ENCODE measurements around the gene ATF5. TPM values are rescaled to one million over a fixed set of nuclear protein-coding genes. Genes with fewer than 3 reads are reported as not detected.

ATF5 gene
- polyA plus RNA-seq, 1 donor from 2014 or later = 3.4 TPM

DNA sequence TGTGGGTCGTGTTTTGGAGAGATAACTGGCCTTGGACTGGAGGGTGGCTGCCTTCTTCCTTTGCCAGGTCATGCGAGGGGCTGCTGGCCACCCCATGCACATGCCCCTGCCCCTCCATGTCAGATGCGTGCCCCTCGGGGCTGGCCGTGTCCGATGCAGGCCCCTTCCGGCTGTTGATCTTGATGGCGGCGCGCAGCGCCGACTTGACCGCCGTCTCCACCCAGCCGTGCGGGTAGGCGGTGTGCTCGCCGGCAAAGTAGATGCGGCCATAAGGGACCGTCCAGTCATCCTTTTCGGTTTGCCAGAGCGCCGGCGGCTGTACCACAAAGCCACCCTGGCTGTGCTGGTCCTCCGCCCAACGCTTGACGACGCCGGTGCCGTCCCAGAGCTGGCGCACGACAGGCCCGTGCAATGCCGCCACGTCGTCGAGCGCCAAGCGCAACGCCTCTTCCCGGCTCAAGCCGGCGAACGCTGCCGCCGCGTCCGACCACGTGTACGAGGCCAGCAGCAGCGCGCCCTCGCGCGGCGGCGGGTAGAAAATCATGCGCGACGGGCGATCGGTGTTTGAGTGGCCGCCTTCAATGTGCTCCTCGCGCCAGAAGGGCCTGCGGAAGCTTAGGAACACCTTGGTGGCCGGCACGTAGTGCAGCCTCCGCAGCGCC lies 39.2 kb upstream of the ATF5 start:
- no peaks in the 10 kb centered on the region for H3K36me3 Mint-ChIP-seq
- H3K9me3 Mint-ChIP-seq = no peaks in the 10 kb centered on the region
- peak overlapping the region in 1 of 3 donors; percentile 76 for H3K27ac Mint-ChIP-seq
- H3K4me1 Mint-ChIP-seq = peaks cover 0 to 9% (median 4%) of the 10 kb centered on the region in 3 donors
- H3K4me3 Mint-ChIP-seq = peak overlapping the region; percentile 63 to 91 (median 80)
- no peaks in the 10 kb centered on the region for H3K27me3 Mint-ChIP-seq

GRCh38 chr19:49890349-49891311 lies 38.4 kb upstream of the ATF5 start:
- Mint-ChIP-seq H3K27me3 (no peaks in the 10 kb centered on the region), H3K27ac (peak overlapping the region in 2 of 3 donors; percentile 69 to 76), H3K9me3 (no peaks in the 10 kb centered on the region), H3K4me3 (peak overlapping the region; percentile 63 to 91 (median 80)), H3K36me3 (no peaks in the 10 kb centered on the region), H3K4me1 (peaks cover 0 to 13% (median 4%) of the 10 kb centered on the region in 3 donors)

- Mint-ChIP-seq H3K36me3 (no peaks in the 10 kb centered on the region), H3K9me3 (no peaks in the 10 kb centered on the region), H3K27me3 (peaks cover 2% of the 10 kb centered on the region), H3K4me1 (peaks cover 4 to 16% (median 5%) of the 10 kb centered on the region in 3 donors), H3K27ac (peak overlapping the region in 1 of 3 donors; percentile 69), H3K4me3 (peak overlapping the region in 3 of 4 donors; percentile 9 to 65 (median 50))
These were observed 37.6 kb upstream of the ATF5 start for GRCh38 chr19:49891393-49891792.

GRCh38 chr19:49892716-49893115 lies 36.3 kb upstream of the ATF5 start:
- Mint-ChIP-seq H3K36me3 (no peaks in the 10 kb centered on the region), H3K27me3 (peaks cover 4% of the 10 kb centered on the region), H3K4me3 (peak overlapping the region in 1 of 4 donors; percentile 11), H3K27ac (no peak overlapping the region), H3K4me1 (peaks cover 16 to 27% (median 17%) of the 10 kb centered on the region in 3 donors), H3K9me3 (no peaks in the 10 kb centered on the region)

DNA sequence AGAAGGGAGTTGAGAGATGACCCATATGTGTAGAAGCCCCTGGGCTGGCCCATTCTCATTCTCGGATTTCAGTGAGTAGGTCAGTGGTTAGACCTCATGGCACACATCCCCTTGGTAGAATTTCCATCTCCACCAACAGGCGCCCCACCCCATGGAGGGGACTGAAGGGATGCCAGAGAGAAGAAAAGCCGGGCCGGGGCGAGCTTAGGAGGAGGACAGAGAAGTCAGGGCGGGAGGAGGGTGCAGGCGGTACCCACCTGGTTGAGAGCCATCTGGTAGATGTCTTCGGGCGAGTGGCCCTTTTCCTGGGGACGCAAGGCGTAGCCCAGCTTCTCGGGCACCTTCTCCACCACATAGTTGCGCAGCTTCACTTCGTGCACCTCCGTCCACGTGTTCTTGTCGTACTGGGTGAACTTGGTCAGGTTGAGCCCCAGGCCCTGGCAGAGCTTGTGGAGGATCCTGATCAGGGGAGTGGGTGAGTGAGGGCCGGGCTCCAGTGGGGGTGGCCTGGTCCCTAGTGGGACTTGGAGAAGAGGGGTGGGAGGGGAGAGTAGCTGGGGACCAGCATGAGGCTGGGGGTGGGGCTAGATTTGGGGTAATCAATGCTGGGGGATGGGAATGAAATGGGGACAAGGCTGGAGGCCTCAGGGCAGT lies 34.9 kb upstream of the ATF5 start:
- Mint-ChIP-seq H3K4me3 (no peak overlapping the region), H3K36me3 (no peaks in the 10 kb centered on the region), H3K4me1 (peaks cover 19 to 29% (median 19%) of the 10 kb centered on the region in 3 donors), H3K9me3 (no peaks in the 10 kb centered on the region), H3K27ac (no peak overlapping the region), H3K27me3 (peaks cover 4% of the 10 kb centered on the region)

DNA sequence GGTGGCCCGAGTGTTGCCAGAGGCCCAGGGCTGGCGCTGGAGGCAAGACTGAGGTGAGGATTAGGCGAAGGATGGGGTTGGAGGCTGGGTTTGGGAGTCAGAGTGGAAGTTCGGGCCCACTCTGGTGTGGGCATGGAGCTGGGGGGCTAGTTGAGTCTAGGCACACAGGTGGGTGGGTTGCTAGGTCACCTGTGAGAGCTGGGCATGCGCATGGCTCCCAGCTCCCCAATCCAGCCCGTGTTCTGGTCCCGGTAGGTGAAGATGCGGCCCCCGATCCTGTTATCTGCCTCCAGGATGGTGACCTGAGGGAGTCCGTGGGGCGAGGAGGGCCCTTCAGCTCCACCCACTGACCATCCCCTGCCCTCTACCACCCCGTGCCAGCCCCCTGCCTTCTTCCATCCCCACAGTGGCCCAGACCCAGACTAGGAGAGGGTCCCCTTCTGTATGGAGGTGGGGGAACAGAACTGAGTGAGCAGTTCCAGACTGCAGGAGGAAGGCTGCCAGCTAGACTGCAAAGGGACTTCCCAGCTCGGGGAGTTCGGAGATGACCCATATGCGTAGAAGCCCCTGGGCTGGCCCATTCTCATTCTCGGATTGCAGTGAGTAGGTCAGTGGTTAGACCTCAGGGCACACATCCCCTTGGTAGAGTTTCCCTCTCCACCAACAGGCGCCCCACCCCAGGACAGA lies 34.0 kb upstream of the ATF5 start:
- Mint-ChIP-seq H3K27ac (peak overlapping the region in 2 of 3 donors; percentile 42 to 77), H3K9me3 (no peaks in the 10 kb centered on the region), H3K4me1 (peaks cover 19 to 28% (median 19%) of the 10 kb centered on the region in 3 donors), H3K36me3 (no peaks in the 10 kb centered on the region), H3K27me3 (peaks cover 4% of the 10 kb centered on the region), H3K4me3 (no peak overlapping the region)

- peaks cover 15 to 25% (median 19%) of the 10 kb centered on the region in 3 donors for H3K4me1 Mint-ChIP-seq
- H3K27ac Mint-ChIP-seq = peak overlapping the region in 2 of 3 donors; percentile 42 to 99
- peaks cover 4% of the 10 kb centered on the region for H3K27me3 Mint-ChIP-seq
- H3K9me3 Mint-ChIP-seq = no peaks in the 10 kb centered on the region
- peak overlapping the region in 2 of 4 donors; percentile 39 to 49 for H3K4me3 Mint-ChIP-seq
- no peaks in the 10 kb centered on the region for H3K36me3 Mint-ChIP-seq
These were observed 33.3 kb upstream of the ATF5 start for GRCh38 chr19:49895566-49896297.

- Mint-ChIP-seq H3K4me1 (peaks cover 15 to 22% (median 19%) of the 10 kb centered on the region in 3 donors), H3K9me3 (no peaks in the 10 kb centered on the region), H3K36me3 (no peaks in the 10 kb centered on the region), H3K4me3 (peak within 1 kb of the TSS; percentile 77 to 90 (median 82)), H3K27ac (peak within 1 kb of the TSS; percentile 89 to 99 (median 93)), H3K27me3 (peaks cover 4% of the 10 kb centered on the region)
These were observed 32.0 kb upstream of the ATF5 start, which contains the start of gene IL4I1 for GRCh38 chr19:49896863-49897621. TSS of gene IL4I1 (minus strand) at chr19:49896887. CDS start at chr19:49896160, 727 bp downstream.

DNA sequence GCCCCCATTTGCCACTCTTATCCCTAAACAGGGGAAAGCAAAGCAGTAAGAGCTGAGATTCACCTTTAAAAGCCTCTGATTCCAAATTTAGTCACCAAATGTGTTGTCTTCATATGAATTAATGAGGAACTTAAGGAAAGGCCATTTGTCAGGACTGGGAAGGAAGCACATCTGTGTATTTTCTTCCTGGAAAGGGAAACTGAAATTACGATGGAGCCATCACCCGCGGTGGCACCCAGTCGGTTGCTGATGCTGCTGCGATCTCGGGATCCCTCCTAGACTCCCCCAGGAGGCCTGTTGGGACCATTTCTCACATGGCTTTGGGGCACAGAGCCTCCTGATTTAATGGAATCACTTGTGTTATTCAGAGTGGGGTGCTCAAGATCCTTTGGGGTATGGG lies 24.9 kb upstream of the ATF5 start:
- Mint-ChIP-seq H3K9me3 (peaks cover 0 to 5% (median 5%) of the 10 kb centered on the region in 3 donors), H3K27me3 (peaks cover 1% of the 10 kb centered on the region), H3K27ac (peak overlapping the region in 2 of 3 donors; percentile 25 to 81), H3K36me3 (no peaks in the 10 kb centered on the region), H3K4me3 (peak overlapping the region in 1 of 4 donors; percentile 91), H3K4me1 (peaks cover 16 to 43% (median 34%) of the 10 kb centered on the region in 3 donors)

GRCh38 chr19:49906879-49907564 lies 22.0 kb upstream of the ATF5 start:
- H3K4me3 Mint-ChIP-seq = peak overlapping the region; percentile 51 to 93 (median 68)
- peak overlapping the region; percentile 84 to 96 (median 93) for H3K27ac Mint-ChIP-seq

GRCh38 chr19:49907745-49908446 lies 21.1 kb upstream of the ATF5 start:
- Mint-ChIP-seq H3K27ac (peak overlapping the region; percentile 93 to 96 (median 96)), H3K4me3 (peak overlapping the region; percentile 53 to 86 (median 84)), H3K36me3 (no peaks in the 10 kb centered on the region), H3K4me1 (peaks cover 28 to 61% (median 57%) of the 10 kb centered on the region in 3 donors), H3K27me3 (peaks cover 1% of the 10 kb centered on the region), H3K9me3 (peaks cover 0 to 5% (median 5%) of the 10 kb centered on the region in 3 donors)

More at GRCh38 chr19:49906879-49907564, 22.0 kb upstream of the ATF5 start:
- Mint-ChIP-seq H3K27me3 (peaks cover 1% of the 10 kb centered on the region), H3K9me3 (peaks cover 0 to 5% (median 5%) of the 10 kb centered on the region in 3 donors), H3K4me1 (peaks cover 28 to 60% (median 54%) of the 10 kb centered on the region in 3 donors), H3K36me3 (no peaks in the 10 kb centered on the region)

All from IgD-negative memory B cell (primary cell).